HS-5 (cell line): ENCODE results near the gene CP.
A peak's percentile ranks its signal among the peaks of the same experiment; 100 is the strongest.

Source experiments
- DNase-seq: peaks from one replicate; pipeline ENCODE4 v3.0.0-alpha.2; 2012; ENCODE audit warnings: low read depth

The CP gene

GRCh38 chr3:149186219-149186618, 35.4 kb downstream of the CP start:
- no peak for DNase-seq

- DNase-seq: no peak
These were observed 40.4 kb downstream of the CP start for GRCh38 chr3:149181182-149181581.

GRCh38 chr3:149180057-149180573, 41.5 kb downstream of the CP start:
- DNase-seq: peak; percentile 100

- peak; percentile 82 for DNase-seq
These were observed 42.4 kb downstream of the CP start for GRCh38 chr3:149179220-149179619.

- DNase-seq: no peak
These were observed 44.5 kb downstream of the CP start for GRCh38 chr3:149177122-149177521.

- DNase-seq: no peak
These were observed 46.7 kb downstream of the CP start for GRCh38 chr3:149174901-149175300.

- DNase-seq: no peak
These were observed 51.0 kb downstream of the CP start for GRCh38 chr3:149170672-149171071.

GRCh38 chr3:149167898-149168297, 53.7 kb downstream of the CP start:
- no peak for DNase-seq

GRCh38 chr3:149163066-149163465, 58.6 kb downstream of the CP start:
- DNase-seq: no peak

- no peak for DNase-seq
These were observed 59.6 kb downstream of the CP start for GRCh38 chr3:149162007-149162406.

GRCh38 chr3:149160754-149161300, 60.8 kb downstream of the CP start:
- no peak for DNase-seq

GRCh38 chr3:149153402-149153801, 68.2 kb downstream of the CP start:
- DNase-seq: no peak

- DNase-seq: no peak
These were observed 69.2 kb downstream of the CP start for GRCh38 chr3:149152420-149152819.

- DNase-seq: no peak
These were observed 69.8 kb downstream of the CP start for GRCh38 chr3:149151843-149152242.

GRCh38 chr3:149150436-149150835, 71.2 kb downstream of the CP start:
- no peak for DNase-seq

- DNase-seq: no peak
These were observed 75.7 kb downstream of the CP start for GRCh38 chr3:149145974-149146373.

- DNase-seq: no peak
These were observed 76.3 kb downstream of the CP start for GRCh38 chr3:149145356-149145755.

- no peak for DNase-seq
These were observed 78.9 kb downstream of the CP start for GRCh38 chr3:149142682-149143081.

GRCh38 chr3:149134575-149134974, 87.1 kb downstream of the CP start:
- no peak for DNase-seq

GRCh38 chr3:149131589-149131988, 90.0 kb downstream of the CP start:
- no peak for DNase-seq

- peak; percentile 58 for DNase-seq
These were observed 92.1 kb downstream of the CP start, which contains the start of gene HPS3 for GRCh38 chr3:149129326-149130205. TSS of gene HPS3 (plus strand) at chr3:149129638. CDS start at chr3:149129724, 86 bp downstream.

- DNase-seq: no peak
These were observed 92.8 kb downstream of the CP start for GRCh38 chr3:149128821-149129220.
